Neural progenitor cell (in vitro differentiated cells): ENCODE data around the gene ASCL5.

Experiments
- CTCF ChIP-seq: fragments of 200-600 bp; sonication (generic); IDR thresholded peaks from 2 replicates; pipeline ENCODE4 v1.5.1; 2017; ENCODE audit warnings: antibody characterized with exemption, mild to moderate bottlenecking
- EZH2 ChIP-seq: fragments of 200-600 bp; sonication (generic); IDR thresholded peaks from 2 replicates; pipeline ENCODE4 v1.6.1; 2017; ENCODE audit warnings: antibody characterized with exemption, mild to moderate bottlenecking, moderate library complexity

- TF ChIP-seq EZH2 = no peak
- no peak for TF ChIP-seq CTCF
Measured at GRCh38 chr1:201172326-201172725, 45.3 kb upstream of the ASCL5 start.
